NT2/D1 (cell line): Measurements from ENCODE around the gene RGPD5.
"Not testable (repeated sequence)": the region's sequence is repeated elsewhere in the genome, so short reads cannot be mapped to it uniquely, and the experiment has no call there.

Experiments
- DNase-seq: peaks from one replicate; pipeline ENCODE4 v3.0.0-alpha.2; 2011; ENCODE audit warnings: low read depth, low spot score
- H3K27me3 ChIP-seq: 2 replicates; pipeline ENCODE4 v1.6.0; 2011; ENCODE audit warnings: mild to moderate bottlenecking; ENCODE audit not compliant: insufficient read length, insufficient read depth
- H3K36me3 ChIP-seq: 2 replicates; pipeline ENCODE4 v1.6.1; 2011; ENCODE audit warnings: mild to moderate bottlenecking, low read length, mixed read lengths; ENCODE audit not compliant: insufficient read depth, insufficient read length
- H3K4me1 ChIP-seq: 2 replicates; pipeline ENCODE4 v1.5.1; 2011; ENCODE audit not compliant: insufficient read depth, insufficient read length
- H3K4me3 ChIP-seq: 2 replicates; pipeline ENCODE4 v1.5.1; 2011; ENCODE audit warnings: low read depth; ENCODE audit not compliant: insufficient read length
- H3K9ac ChIP-seq: 2 replicates; pipeline ENCODE4 v1.6.0; 2011; ENCODE audit warnings: low read depth; ENCODE audit not compliant: insufficient read length
- H3K9me3 ChIP-seq: 2 replicates; pipeline ENCODE4 v1.5.1; 2011; ENCODE audit warnings: mild to moderate bottlenecking, low read length; ENCODE audit not compliant: insufficient read depth

The RGPD5 gene

GRCh38 chr2:109895090-109895869 is 101.2 kb downstream of the RGPD5 start:
- not testable (repeated sequence) for DNase-seq, H3K4me3 ChIP-seq, H3K9me3 ChIP-seq, H3K4me1 ChIP-seq, H3K9ac ChIP-seq, H3K36me3 ChIP-seq, H3K27me3 ChIP-seq

GRCh38 chr2:109896212-109896611 is 102.1 kb downstream of the RGPD5 start:
- H3K4me3 ChIP-seq, DNase-seq, H3K27me3 ChIP-seq, H3K36me3 ChIP-seq, H3K9me3 ChIP-seq, H3K9ac ChIP-seq, H3K4me1 ChIP-seq: not testable (repeated sequence)

GRCh38 chr2:109897769-109898461 is 103.8 kb downstream of the RGPD5 start:
- H3K4me1 ChIP-seq, H3K27me3 ChIP-seq, H3K36me3 ChIP-seq, H3K9ac ChIP-seq, H3K4me3 ChIP-seq, H3K9me3 ChIP-seq, DNase-seq: not testable (repeated sequence)

GRCh38 chr2:109898462-109899336 is 104.6 kb downstream of the RGPD5 start, which contains the start of gene LIMS3:
LIMS3 (plus strand) TSS chr2:109898688; CDS start chr2:109898729, 41 bp downstream.
- not testable (repeated sequence) for H3K4me1 ChIP-seq, DNase-seq, H3K9ac ChIP-seq, H3K36me3 ChIP-seq, H3K9me3 ChIP-seq, H3K4me3 ChIP-seq, H3K27me3 ChIP-seq

- not testable (repeated sequence) for H3K27me3 ChIP-seq, H3K9ac ChIP-seq, H3K9me3 ChIP-seq, H3K36me3 ChIP-seq, DNase-seq, H3K4me1 ChIP-seq, H3K4me3 ChIP-seq
These were observed 111.7 kb downstream of the RGPD5 start for GRCh38 chr2:109905796-109906195.
